Spleen (tissue), 7 donors: Measurements from ENCODE around the gene BTBD1.

Source experiments
- CTCF ChIP-seq, 11 experiments: fragments of 200-600 bp in 7 of 11; fragments of 450-650 bp in 4 of 11; sonication (generic) in 4 of 11; IDR thresholded peaks in 8 of 11; conservative IDR thresholded peaks in 3 of 11; 1 replicate in 7 of 11; 2 replicates in 4 of 11; pipeline versions ENCODE4 v1.4.0 to v1.8.0; 2016 to 2021; ENCODE audit warnings: antibody characterized with exemption in 11 of 11, inconsistent platforms in 4 of 11, mild to moderate bottlenecking in 1 of 11
- POLR2A ChIP-seq, 3 donors: fragments of 450-650 bp; IDR thresholded peaks; one replicate each; pipeline ENCODE4 v1.5.1; 2017; ENCODE audit warnings: antibody characterized with exemption in 3 of 3, mild to moderate bottlenecking in 1 of 3
- POLR2AphosphoS5 ChIP-seq, 3 donors: sonication (generic); formaldehyde crosslinking; IDR thresholded peaks; one replicate each; pipeline ENCODE4 v1.5.1; 2017; ENCODE audit warnings: antibody characterized with exemption in 3 of 3
- donor health status: DM: no; HTN: no; CAD: no; lungs with moderate emphysema.
- donor health status: DM: no; HTN: no; CAD: no.
- donor health status: DM: no; HTN: no; CAD: no.

- no peak for TF ChIP-seq CTCF (IDR thresholded peaks at IDR 0.05 in 8 of 11, conservative IDR thresholded peaks at IDR 0.05 in 3 of 11)
- TF ChIP-seq POLR2A (IDR thresholded peaks at IDR 0.05): no peak
- no peak for TF ChIP-seq POLR2AphosphoS5 (IDR thresholded peaks at IDR 0.05)
These were observed 50.1 kb downstream of the BTBD1 start for GRCh38 chr15:83016906-83017305.
